WTC11 (cell line): ENCODE data around the gene TYW1B. TPM values are rescaled to one million over a fixed set of nuclear protein-coding genes. Genes with fewer than 3 reads are reported as not detected.
"Not testable (repeated sequence)": the region's sequence is repeated elsewhere in the genome, so short reads cannot be mapped to it uniquely, and the experiment has no call there.

Source experiments
- ATAC-seq: fragments of 200-7000 bp; cut with Tn5 transposase; 2 replicates; pipeline ENCODE4 v1.10.0; 2021; ENCODE audit warnings: mild to moderate bottlenecking, moderate library complexity
- CTCF ChIA-PET: fragments of 300-600 bp; sonication (Branson Sonifier 250); formaldehyde crosslinking; loops from one replicate; lab custom pipeline; 2021; ENCODE audit warnings: antibody characterized with exemption; lab: Charles Lee
- POLR2A ChIA-PET: fragments of 350-600 bp; sonication (Branson Sonifier 250); formaldehyde crosslinking; loops from one replicate; lab custom pipeline; 2021; ENCODE audit warnings: antibody characterized with exemption; lab: Charles Lee
- DNase-seq: peaks from one replicate; pipeline ENCODE4 v3.0.0; 2021; ENCODE audit warnings: low spot score
- H3K27ac Mint-ChIP-seq: 2 replicates; pipeline ENCODE4 v1.8.0; 2021; ENCODE audit warnings: mixed read lengths
- H3K27me3 Mint-ChIP-seq: 2 replicates; pipeline ENCODE4 v1.8.0; 2021; ENCODE audit warnings: low read depth, mild to moderate bottlenecking, moderate library complexity, mixed read lengths
- H3K36me3 Mint-ChIP-seq: 2 replicates; pipeline ENCODE4 v1.8.0; 2021; ENCODE audit warnings: mixed read lengths
- H3K4me1 Mint-ChIP-seq: 2 replicates; pipeline ENCODE4 v1.8.0; 2022; ENCODE audit warnings: mixed read lengths
- H3K4me3 Mint-ChIP-seq: 2 replicates; pipeline ENCODE4 v1.8.0; 2021; ENCODE audit warnings: mild to moderate bottlenecking, moderate library complexity, mixed read lengths
- H3K9me3 Mint-ChIP-seq: 2 replicates; pipeline ENCODE4 v1.8.0; 2021; ENCODE audit warnings: mixed read lengths
- GTF2I ChIP-seq: fragments of 250-450 bp; sonication (Bioruptor Pico); conservative IDR thresholded peaks from 2 replicates; pipeline ENCODE4 v1.4.0; 2021; ENCODE audit warnings: mild to moderate bottlenecking
- NFYB ChIP-seq: sonication (generic); formaldehyde crosslinking; conservative IDR thresholded peaks from 2 replicates; pipeline ENCODE4 v1.8.0; 2022; ENCODE audit warnings: low read depth, missing genetic modification reagents
- NR1H2 ChIP-seq: sonication (generic); formaldehyde crosslinking; IDR thresholded peaks from 2 replicates; pipeline ENCODE4 v1.9.0; 2021; ENCODE audit warnings: mild to moderate bottlenecking, moderate library complexity, missing genetic modification reagents
- ZNF138 ChIP-seq: sonication (generic); formaldehyde crosslinking; conservative IDR thresholded peaks from 2 replicates; pipeline ENCODE4 v1.8.1; 2022; ENCODE audit warnings: mild to moderate bottlenecking, moderate library complexity, missing genetic modification reagents
- ZNF263 ChIP-seq: sonication (generic); formaldehyde crosslinking; IDR thresholded peaks from 2 replicates; pipeline ENCODE4 v1.8.1; 2022; ENCODE audit warnings: low read depth, mild to moderate bottlenecking, moderate library complexity, missing genetic modification reagents
- ZNF396 ChIP-seq: fragments of 250-450 bp; sonication (Bioruptor Pico); IDR thresholded peaks from 2 replicates; pipeline ENCODE4 v1.8.0; 2021; ENCODE audit warnings: mild to moderate bottlenecking, moderate library complexity, borderline replicate concordance
- ZNF671 ChIP-seq: fragments of 250-450 bp; sonication (Bioruptor Pico); IDR thresholded peaks from 2 replicates; pipeline ENCODE4 v1.8.0; 2021; ENCODE audit warnings: mild to moderate bottlenecking
- total RNA-seq: library from RNA; stranded (reverse); gene quantifications from 3 replicates; pipeline ENCODE4 v1.2.3, GENCODE V29; 2021

TYW1B gene
- total RNA-seq, 1 experiment from 2014 or later = 5.7 TPM

- H3K4me3 Mint-ChIP-seq, DNase-seq, H3K27ac Mint-ChIP-seq, CTCF ChIA-PET, H3K9me3 Mint-ChIP-seq, ATAC-seq, POLR2A ChIA-PET, H3K27me3 Mint-ChIP-seq: not testable (repeated sequence)
- H3K36me3 Mint-ChIP-seq = peaks cover 12% of the 10 kb centered on the region
- peaks cover 11% of the 10 kb centered on the region for H3K4me1 Mint-ChIP-seq
Observed at GRCh38 chr7:72783601-72784370, 44.2 kb downstream of the TYW1B start.

GRCh38 chr7:72781631-72782030 is 46.4 kb downstream of the TYW1B start:
- H3K4me1 Mint-ChIP-seq = peaks cover 11% of the 10 kb centered on the region
- ChIA-PET CTCF (no interaction called here), POLR2A (no interaction called here)
- TF ChIP-seq ZNF263 (CRISPR knock-in tag) (no peak), ZNF396 (CRISPR knock-in tag) (no peak)
- ATAC-seq = no peak
- no peak for DNase-seq
- H3K4me3 Mint-ChIP-seq = no peak overlapping the region
- no peaks in the 10 kb centered on the region for H3K27me3 Mint-ChIP-seq
- 0 out of 2 replicates have a peak, but pooled peaks cover 3% of the 10 kb centered on the region for H3K9me3 Mint-ChIP-seq
- peak overlapping the region; percentile 28 for H3K27ac Mint-ChIP-seq
- peaks cover 12% of the 10 kb centered on the region for H3K36me3 Mint-ChIP-seq

- Mint-ChIP-seq H3K4me3 (no peak overlapping the region), H3K9me3 (0 out of 2 replicates have a peak, but pooled peaks cover 3% of the 10 kb centered on the region), H3K36me3 (peaks cover 11% of the 10 kb centered on the region), H3K4me1 (peaks cover 11% of the 10 kb centered on the region), H3K27ac (peak overlapping the region; percentile 28), H3K27me3 (no peaks in the 10 kb centered on the region)
- CTCF ChIA-PET = interaction anchor here (0.6 kb wide), 1 partner anchor 12 kb away, joined by 5 read pairs; no protein-coding TSS in a partner anchor
- TF ChIP-seq NR1H2 (CRISPR knock-in tag) (no peak), GTF2I (CRISPR knock-in tag) (no peak), ZNF671 (CRISPR knock-in tag) (no peak), NFYB (CRISPR knock-in tag) (peak; percentile 34; the same call in 1 of the 2 replicates), ZNF138 (CRISPR knock-in tag) (no peak)
- DNase-seq (no peak), ATAC-seq (peak; percentile 69)
- POLR2A ChIA-PET = no interaction called here
Observed at GRCh38 chr7:72781161-72781560, 46.8 kb downstream of the TYW1B start.

GRCh38 chr7:72780289-72780894 is 47.6 kb downstream of the TYW1B start:
- ATAC-seq, POLR2A ChIA-PET, H3K27ac Mint-ChIP-seq, H3K27me3 Mint-ChIP-seq, H3K4me3 Mint-ChIP-seq, DNase-seq, H3K9me3 Mint-ChIP-seq: not testable (repeated sequence)
- CTCF ChIA-PET = interaction anchor here (0.6 kb wide), 1 partner anchor 13 kb away, joined by 5 read pairs; no protein-coding TSS in a partner anchor
- peaks cover 12% of the 10 kb centered on the region for H3K36me3 Mint-ChIP-seq
- H3K4me1 Mint-ChIP-seq = peaks cover 11% of the 10 kb centered on the region

- POLR2A ChIA-PET, H3K9me3 Mint-ChIP-seq, H3K27me3 Mint-ChIP-seq, DNase-seq, ATAC-seq, CTCF ChIA-PET, H3K4me3 Mint-ChIP-seq, H3K27ac Mint-ChIP-seq: not testable (repeated sequence)
- peaks cover 22% of the 10 kb centered on the region for H3K36me3 Mint-ChIP-seq
- H3K4me1 Mint-ChIP-seq = peaks cover 11% of the 10 kb centered on the region
Observed at GRCh38 chr7:72777167-72777566, 50.8 kb downstream of the TYW1B start.

GRCh38 chr7:72772627-72773026 is 55.4 kb downstream of the TYW1B start:
- ATAC-seq, DNase-seq, POLR2A ChIA-PET: not testable (repeated sequence)

GRCh38 chr7:72766994-72767393 is 61.0 kb downstream of the TYW1B start:
- H3K9me3 Mint-ChIP-seq, CTCF ChIA-PET, DNase-seq, ATAC-seq, H3K27me3 Mint-ChIP-seq, H3K4me1 Mint-ChIP-seq, POLR2A ChIA-PET, H3K27ac Mint-ChIP-seq, H3K4me3 Mint-ChIP-seq: not testable (repeated sequence)
- H3K36me3 Mint-ChIP-seq = peaks cover 16% of the 10 kb centered on the region

More at GRCh38 chr7:72772627-72773026, 55.4 kb downstream of the TYW1B start:
- H3K4me3 Mint-ChIP-seq, H3K4me1 Mint-ChIP-seq, H3K27ac Mint-ChIP-seq, H3K9me3 Mint-ChIP-seq, H3K27me3 Mint-ChIP-seq: not testable (repeated sequence)
- CTCF ChIA-PET = interaction anchor here (0.6 kb wide), 1 partner anchor 14 kb away, joined by 3 read pairs; no protein-coding TSS in a partner anchor
- H3K36me3 Mint-ChIP-seq = peaks cover 27% of the 10 kb centered on the region
